Osteocyte (in vitro differentiated cells): ENCODE measurements around the gene IBTK. TPM values are rescaled to one million over a fixed set of nuclear protein-coding genes. Genes with fewer than 3 reads are reported as not detected.

ENCODE experiments used
- DNase-seq: peaks from one replicate; pipeline ENCODE4 v3.0.0; 2021; ENCODE audit warnings: mixed read lengths; ENCODE audit not compliant: unreplicated experiment; ENCODE audit errors: extremely low spot score
- H3K27ac Mint-ChIP-seq: one replicate; pipeline ENCODE4 v1.8.0; 2021; ENCODE audit warnings: mild to moderate bottlenecking, mixed read lengths; ENCODE audit not compliant: unreplicated experiment
- H3K27me3 Mint-ChIP-seq: one replicate; pipeline ENCODE4 v1.8.0; 2021; ENCODE audit warnings: mixed read lengths; ENCODE audit not compliant: unreplicated experiment
- H3K36me3 Mint-ChIP-seq: one replicate; pipeline ENCODE4 v1.8.0; 2021; ENCODE audit warnings: mixed read lengths; ENCODE audit not compliant: unreplicated experiment
- H3K4me1 Mint-ChIP-seq: one replicate; pipeline ENCODE4 v1.8.0; 2021; ENCODE audit warnings: mixed read lengths; ENCODE audit not compliant: unreplicated experiment
- H3K4me3 Mint-ChIP-seq: one replicate; pipeline ENCODE4 v1.8.0; 2021; ENCODE audit warnings: mild to moderate bottlenecking, moderate library complexity, mixed read lengths; ENCODE audit not compliant: unreplicated experiment
- H3K9me3 Mint-ChIP-seq: one replicate; pipeline ENCODE4 v1.8.0; 2021; ENCODE audit warnings: mixed read lengths; ENCODE audit not compliant: unreplicated experiment
- CTCF ChIP-seq: fragments of 200-600 bp; sonication (generic); IDR thresholded peaks from 2 replicates; pipeline ENCODE4 v1.5.0; 2021; ENCODE audit warnings: antibody characterized with exemption, mild to moderate bottlenecking, moderate library complexity
- total RNA-seq: library from RNA; stranded (reverse); gene quantifications from 2 replicates; pipeline ENCODE4 v1.2.1, GENCODE V29; 2021

Gene IBTK
- total RNA-seq, 1 donor from 2014 or later: 28.0 TPM

- Mint-ChIP-seq H3K9me3 (no peaks in the 10 kb centered on the region), H3K27me3 (peaks cover 14% of the 10 kb centered on the region), H3K36me3 (no peaks in the 10 kb centered on the region), H3K4me3 (no peak overlapping the region), H3K4me1 (peaks cover 11% of the 10 kb centered on the region), H3K27ac (no peak overlapping the region)
- DNase-seq: no peak
- peak; percentile 68 for TF ChIP-seq CTCF
Measured at GRCh38 chr6:82251942-82252341, 4.4 kb upstream of the IBTK start.

- no peaks in the 10 kb centered on the region for H3K9me3 Mint-ChIP-seq
- H3K4me1 Mint-ChIP-seq: peaks cover 31% of the 10 kb centered on the region
- DNase-seq: no peak
- no peaks in the 10 kb centered on the region for H3K27me3 Mint-ChIP-seq
- no peak for TF ChIP-seq CTCF
- H3K27ac Mint-ChIP-seq: no peak overlapping the region
- no peaks in the 10 kb centered on the region for H3K36me3 Mint-ChIP-seq
- no peak overlapping the region for H3K4me3 Mint-ChIP-seq
Measured at GRCh38 chr6:82249381-82250253, 2.1 kb upstream of the IBTK start.

- Mint-ChIP-seq H3K9me3 (no peaks in the 10 kb centered on the region), H3K4me1 (peaks cover 36% of the 10 kb centered on the region), H3K4me3 (peak overlapping the region; percentile 94), H3K36me3 (no peaks in the 10 kb centered on the region), H3K27ac (peak overlapping the region; percentile 99), H3K27me3 (no peaks in the 10 kb centered on the region)
- no peak for TF ChIP-seq CTCF
- no peak for DNase-seq
Measured at GRCh38 chr6:82248273-82248735, 760 bp upstream of the IBTK start.

GRCh38 chr6:82246802-82247504, 591 bp downstream of the IBTK start:
- TF ChIP-seq CTCF: peak; percentile 5
- Mint-ChIP-seq H3K36me3 (no peaks in the 10 kb centered on the region), H3K9me3 (no peaks in the 10 kb centered on the region), H3K4me1 (peaks cover 36% of the 10 kb centered on the region), H3K27me3 (no peaks in the 10 kb centered on the region), H3K27ac (peak overlapping the region; percentile 99), H3K4me3 (peak overlapping the region; percentile 94)
- no peak for DNase-seq

- Mint-ChIP-seq H3K27ac (peak overlapping the region; percentile 99), H3K27me3 (no peaks in the 10 kb centered on the region), H3K36me3 (no peaks in the 10 kb centered on the region), H3K4me1 (peaks cover 36% of the 10 kb centered on the region), H3K9me3 (no peaks in the 10 kb centered on the region), H3K4me3 (peak overlapping the region; percentile 94)
- no peak for TF ChIP-seq CTCF
- no peak for DNase-seq
Measured at GRCh38 chr6:82246370-82246769, 1.2 kb downstream of the IBTK start.
